Measurements from ENCODE around the gene EOMES. TPM values are rescaled to one million over a fixed set of nuclear protein-coding genes. Genes with fewer than 3 reads are reported as not detected.

Gene EOMES
- total and polyA plus RNA-seq, 2 of the 8 experiments (the other 6 are each of a cell fraction or from before 2014, with no cell fraction given): 0.09 to 0.47 TPM

- TF ChIP-seq CHD7 (IDR thresholded peaks at IDR 0.05; ENCODE audit: insufficient replicate concordance, low read length): no peak
- no peak for TF ChIP-seq FOSL1 (IDR thresholded peaks at IDR 0.05; ENCODE audit: insufficient read depth, low read depth, low read length)
- no peak for TF ChIP-seq SIN3A (conservative IDR thresholded peaks at IDR 0.05 in 1 of 2, IDR thresholded peaks at IDR 0.05 in 1 of 2; ENCODE audit: low read depth in 1 of 2, low read length in 2 of 2)
- TF ChIP-seq ATF2 (IDR thresholded peaks at IDR 0.05; ENCODE audit: low read length): no peak
These were observed 25.2 kb downstream of the EOMES start (continued) for GRCh38 chr3:27696906-27697305.

Measured in H1 (cell line).